CD4-positive, alpha-beta T cell treated with Interferon alpha-2 for 1 hour (primary cell): Measurements from ENCODE around the gene AFMID.
"Not testable (repeated sequence)": the region's sequence is repeated elsewhere in the genome, so short reads cannot be mapped to it uniquely, and the experiment has no call there.

Experiments used
- DNase-seq, 2 donors: peaks; one replicate each; pipeline ENCODE4 v3.0.0-alpha.2; 2020 to 2022

AFMID gene

GRCh38 chr17:78186692-78187595 is at the start of gene AFMID, which contains the start of gene TK1:
Gene AFMID, plus strand, starts transcription at chr17:78187362. Its CDS starts 9 bp downstream, at chr17:78187371.
Gene TK1, minus strand, starts transcription at chr17:78187052. Its CDS starts 58 bp downstream, at chr17:78186994.
- peak; percentile 88 to 90 for DNase-seq

GRCh38 chr17:78137392-78138203 is 49.6 kb upstream of the AFMID start:
- peak in 1 of 2 donors; percentile 41 for DNase-seq

DNA sequence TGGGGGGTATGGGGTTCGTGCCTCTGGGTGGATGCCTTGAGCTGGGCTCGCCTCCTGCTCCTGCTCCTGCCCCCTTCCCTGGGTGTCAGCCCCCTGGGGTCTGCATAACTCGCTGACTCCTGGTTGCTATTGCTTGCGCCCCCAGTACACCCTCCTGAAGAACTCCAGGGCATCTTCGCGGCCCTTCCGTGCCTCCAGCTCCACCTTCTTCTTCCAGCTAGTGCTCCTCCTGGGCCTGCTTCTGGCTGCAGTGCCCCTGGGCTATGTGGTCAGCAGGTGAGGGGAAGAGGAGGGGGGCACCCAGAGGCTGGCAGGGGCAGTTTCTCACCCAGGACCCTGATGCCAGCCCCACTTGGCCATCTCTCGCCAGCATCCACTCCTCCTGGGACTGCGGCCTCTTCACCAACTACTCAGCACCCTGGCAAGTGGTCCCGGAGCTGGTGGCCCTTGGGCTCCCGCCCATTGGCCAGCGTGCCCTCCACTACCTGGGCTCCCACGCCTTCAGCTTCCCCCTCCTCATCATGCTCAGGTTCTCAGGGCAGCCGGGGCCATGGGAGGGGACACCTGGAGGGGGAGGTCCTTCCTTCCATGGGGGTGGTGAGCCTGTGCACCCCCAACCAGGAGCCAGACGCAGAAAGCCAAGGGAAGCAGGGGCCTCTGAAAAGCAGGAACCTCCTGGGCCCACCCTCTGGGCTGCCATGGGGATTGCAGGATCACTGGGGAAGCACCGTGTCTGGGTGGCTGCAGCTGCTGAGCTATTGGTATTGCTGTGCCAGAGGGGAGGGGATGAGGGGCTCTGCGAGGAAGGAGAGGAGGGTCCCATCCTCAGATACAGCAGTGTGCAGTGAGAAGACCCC is 48.7 kb upstream of the AFMID start:
- DNase-seq = no peak

- DNase-seq = not testable (repeated sequence)
These were observed 47.3 kb upstream of the AFMID start for GRCh38 chr17:78139861-78140168.

GRCh38 chr17:78140169-78141051 is 46.8 kb upstream of the AFMID start:
- peak; percentile 97 for DNase-seq

- DNase-seq = no peak
These were observed 45.6 kb upstream of the AFMID start for GRCh38 chr17:78141437-78142118.

DNA sequence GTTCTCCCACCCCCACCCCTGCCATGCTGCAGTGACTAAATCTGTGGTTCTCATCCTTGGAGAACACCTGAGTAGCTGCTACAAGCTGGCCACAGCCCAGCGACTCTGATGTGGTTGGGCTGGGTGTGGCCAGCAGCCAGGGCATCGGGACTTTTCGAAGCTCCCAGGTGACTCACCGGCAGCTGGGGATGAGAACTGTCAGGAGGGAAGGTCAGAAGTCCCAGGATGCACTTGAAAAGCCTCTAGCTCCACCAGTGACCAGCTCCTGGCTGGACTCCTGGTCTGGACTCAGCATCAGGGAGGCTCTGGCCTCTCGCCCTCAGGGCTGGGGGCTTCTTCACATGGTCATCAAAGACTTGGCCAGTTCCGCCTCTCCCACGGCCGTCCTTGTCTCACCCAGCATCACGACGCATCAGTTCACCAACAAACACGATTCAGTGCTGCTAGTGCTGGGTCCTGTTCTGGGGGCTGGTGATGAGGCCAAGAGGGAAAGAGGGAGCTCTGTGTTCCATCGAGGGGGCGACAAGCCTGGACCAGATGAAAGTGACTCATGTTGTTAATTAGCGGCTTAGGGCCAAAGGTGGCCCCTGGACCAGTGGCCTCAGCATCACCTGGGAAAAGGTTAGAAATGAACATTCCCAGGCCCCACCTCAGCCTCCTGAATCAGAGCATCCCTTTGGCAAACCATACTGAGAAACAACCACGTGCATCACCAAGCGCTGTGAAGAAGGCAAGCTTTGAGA is 44.9 kb upstream of the AFMID start:
- DNase-seq = no peak

DNA sequence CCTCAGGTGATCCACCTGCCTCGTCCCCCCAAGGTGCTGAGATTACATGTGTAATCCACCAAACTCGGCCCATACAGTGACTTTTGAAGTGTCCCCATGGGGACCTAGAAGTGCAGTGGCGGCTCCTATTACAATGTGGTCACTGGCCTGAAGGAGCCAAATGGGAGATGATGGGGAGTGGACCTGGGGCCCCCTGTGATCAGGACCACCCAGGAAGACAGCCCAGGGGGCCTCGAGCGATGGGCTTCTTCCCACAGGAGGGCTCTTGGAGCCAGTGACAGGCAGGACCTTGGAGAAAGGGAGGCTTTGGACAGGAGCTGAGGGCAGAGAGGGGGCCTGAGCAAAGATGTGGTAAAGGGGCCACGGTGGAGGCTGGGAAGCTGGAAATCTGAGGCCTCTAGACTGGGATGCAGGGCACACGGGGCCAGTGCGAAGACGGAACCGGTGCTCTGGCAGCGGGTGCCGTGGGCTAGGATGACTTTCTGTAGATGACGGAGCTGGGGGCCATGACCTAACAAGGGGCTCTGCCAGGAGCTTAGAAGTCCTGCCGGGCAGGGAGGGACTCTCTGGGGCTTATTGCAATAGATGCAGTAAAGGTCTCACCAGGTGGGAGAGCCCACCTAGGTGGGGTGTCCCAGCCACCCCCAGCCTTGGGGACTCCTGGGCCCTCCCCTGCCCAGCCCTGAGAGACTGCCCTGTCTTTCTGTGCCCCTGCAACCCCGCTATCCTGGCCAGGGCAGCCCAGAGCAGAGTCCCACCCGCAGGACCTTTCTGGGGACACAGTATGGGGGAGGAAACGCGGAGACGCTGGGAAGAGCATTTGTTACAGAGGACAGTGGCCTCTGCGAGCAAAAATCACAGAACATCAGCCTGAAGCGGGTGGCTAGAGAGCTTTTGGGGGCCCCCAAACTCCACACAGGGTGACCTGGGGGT is 43.7 kb upstream of the AFMID start:
- no peak for DNase-seq

DNA sequence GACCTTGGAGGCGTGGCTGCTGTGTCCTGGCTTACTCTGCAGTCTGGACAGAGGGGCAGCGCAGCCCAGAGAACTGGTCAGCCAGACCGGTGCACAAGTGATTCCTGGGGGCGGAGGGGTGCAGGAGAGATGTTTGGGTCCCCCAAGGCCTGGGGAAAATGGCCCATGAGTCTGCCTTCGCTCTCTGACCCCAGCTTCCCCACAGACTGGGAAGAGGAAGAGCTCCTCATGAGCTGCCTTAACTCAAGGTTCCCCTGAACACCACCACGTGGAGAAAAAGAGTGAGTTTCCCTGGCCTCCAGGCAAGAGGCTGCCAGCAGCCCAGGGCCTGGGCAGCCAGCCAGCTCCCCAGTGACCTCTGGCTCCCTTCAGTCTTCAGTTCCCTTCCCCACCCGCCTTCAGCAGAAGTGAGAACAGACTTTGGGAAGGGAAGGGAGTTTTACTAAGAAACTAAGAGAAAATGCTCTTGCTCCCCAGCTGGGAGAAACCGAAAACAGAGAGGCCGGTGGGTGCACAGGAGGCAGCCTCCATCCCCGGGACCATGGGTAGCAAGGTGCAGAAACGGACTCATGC is 42.9 kb upstream of the AFMID start:
- DNase-seq = peak; percentile 28 to 68

GRCh38 chr17:78144736-78145641 is 42.2 kb upstream of the AFMID start:
- no peak for DNase-seq

GRCh38 chr17:78146471-78146869 is 40.7 kb upstream of the AFMID start:
- no peak for DNase-seq

- no peak for DNase-seq
These were observed 40.3 kb upstream of the AFMID start for GRCh38 chr17:78146881-78147280.

DNA sequence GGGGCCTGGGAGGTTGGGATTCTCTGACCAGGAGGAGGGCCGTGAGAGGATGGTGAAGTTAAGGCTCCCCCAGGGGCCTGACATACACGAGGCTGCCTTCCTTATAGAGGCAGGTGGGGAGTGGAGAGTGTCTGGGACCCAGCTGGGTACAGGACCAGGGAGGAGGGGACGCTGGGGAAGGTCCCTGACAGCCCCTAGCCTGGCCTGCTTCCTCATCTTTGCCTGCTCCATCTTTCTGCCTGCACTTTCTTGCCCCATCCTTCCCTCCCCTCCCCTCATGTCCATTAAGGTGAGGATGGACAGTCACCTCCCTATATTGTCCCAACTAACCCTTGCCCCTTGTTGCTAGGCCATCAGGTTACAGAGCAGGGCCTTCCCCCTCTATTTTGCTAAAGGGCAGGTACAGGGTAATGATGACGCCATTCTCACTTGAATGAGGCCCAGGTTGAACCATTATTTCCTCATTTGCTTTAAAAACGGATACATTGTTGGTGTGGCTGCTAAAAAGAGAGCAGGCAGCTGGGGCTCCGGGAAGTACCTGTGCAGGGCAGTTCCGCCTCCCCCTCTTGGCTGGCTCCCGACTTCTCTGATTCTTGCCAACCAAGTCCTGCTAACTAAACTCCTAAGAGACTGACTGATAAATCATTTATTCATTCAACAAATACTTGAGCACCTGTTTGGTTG is 39.7 kb upstream of the AFMID start:
- peak in 1 of 2 donors; percentile 72 for DNase-seq

DNA sequence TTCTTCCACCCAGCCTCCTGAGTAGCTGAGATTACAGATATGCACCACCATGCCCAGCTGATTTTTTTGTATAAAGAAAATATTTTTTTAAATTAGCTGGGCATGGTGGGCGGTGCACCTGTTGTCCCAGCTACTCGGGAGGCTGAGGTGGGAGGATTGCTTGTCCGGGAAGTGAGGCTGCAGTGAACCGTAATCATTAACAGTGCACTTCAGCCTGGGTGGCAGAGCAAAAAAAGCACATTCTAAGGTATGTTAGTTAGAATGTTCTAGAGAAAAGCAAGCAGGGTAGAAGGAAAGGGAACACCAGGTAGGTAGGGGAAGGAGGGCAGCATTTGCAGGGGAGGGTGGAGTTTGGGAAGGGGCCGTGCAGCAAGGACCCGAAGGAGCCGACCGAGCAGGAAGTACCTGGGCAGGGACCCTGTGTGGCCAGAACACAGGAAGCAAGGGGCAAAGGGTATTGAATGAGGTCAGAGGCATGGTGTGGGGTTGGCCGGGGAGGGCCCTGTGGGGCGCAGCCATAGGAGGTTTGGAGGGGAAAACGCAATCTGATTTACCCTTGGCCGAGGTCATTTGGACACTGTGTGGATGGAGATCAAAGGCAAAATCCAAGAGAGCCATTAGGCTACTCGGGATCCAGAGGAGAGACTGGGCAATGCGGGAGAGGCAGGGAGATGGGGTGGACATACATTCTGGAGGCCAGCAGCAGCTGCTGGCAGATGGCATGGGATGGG is 38.7 kb upstream of the AFMID start:
- DNase-seq = no peak

DNA sequence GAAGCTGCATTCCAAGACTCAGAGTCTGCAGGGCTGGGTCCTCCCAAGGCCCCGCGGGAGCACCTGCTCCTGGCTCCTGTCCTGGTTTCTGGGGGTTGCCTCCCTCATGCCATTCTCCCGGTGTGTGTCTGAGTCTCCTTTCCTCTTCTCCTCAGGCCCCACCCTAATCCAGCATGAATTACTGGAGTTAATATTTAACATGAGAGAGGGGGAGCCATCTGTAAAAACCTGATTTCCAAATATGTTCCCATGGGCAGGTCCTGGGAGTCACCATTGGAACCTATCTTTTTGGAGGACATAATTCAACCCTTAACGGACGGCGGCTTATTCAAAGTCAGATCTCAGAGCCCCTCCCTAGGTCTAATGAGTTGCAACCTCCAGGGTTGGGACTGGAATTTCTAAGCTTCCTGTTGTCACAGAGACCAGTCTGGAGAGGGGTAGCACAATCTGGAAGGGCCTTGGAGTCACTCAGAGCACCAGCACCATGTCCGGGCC is 35.6 kb upstream of the AFMID start:
- DNase-seq = no peak
